Hepatocyte (in vitro differentiated cells): Measurements from ENCODE around the gene TCHP. TPM values are rescaled to one million over a fixed set of nuclear protein-coding genes. Genes with fewer than 3 reads are reported as not detected.

Experiments used
- DNase-seq: peaks from one replicate; pipeline ENCODE4 v3.0.0-alpha.2; 2016; ENCODE audit warnings: low spot score
- H2AFZ ChIP-seq: fragments of 200-600 bp; sonication (generic); 2 replicates; pipeline ENCODE4 v1.6.0; 2016; ENCODE audit warnings: antibody characterized with exemption, mild to moderate bottlenecking
- H3K27ac ChIP-seq: fragments of 200-600 bp; sonication (generic); 2 replicates; pipeline ENCODE4 v1.5.1; 2016; ENCODE audit warnings: mild to moderate bottlenecking
- H3K27me3 ChIP-seq: fragments of 200-600 bp; sonication (generic); 2 replicates; pipeline ENCODE4 v1.6.1; 2016
- H3K36me3 ChIP-seq: fragments of 200-600 bp; sonication (generic); replicated peaks from 2 replicates; pipeline ENCODE4 v1.5.1; 2016; ENCODE audit warnings: low read depth; ENCODE audit not compliant: insufficient read depth
- H3K4me1 ChIP-seq: fragments of 200-600 bp; sonication (generic); 2 replicates; pipeline ENCODE4 v1.5.1; 2016; ENCODE audit warnings: mild to moderate bottlenecking, moderate library complexity; ENCODE audit not compliant: insufficient read depth
- H3K4me2 ChIP-seq: fragments of 200-600 bp; sonication (generic); 2 replicates; pipeline ENCODE4 v1.6.0; 2016
- H3K4me3 ChIP-seq: fragments of 200-600 bp; sonication (generic); 2 replicates; pipeline ENCODE4 v1.5.1; 2016; ENCODE audit warnings: mild to moderate bottlenecking
- H3K79me2 ChIP-seq: fragments of 200-600 bp; sonication (generic); 2 replicates; pipeline ENCODE4 v1.6.0; 2017; ENCODE audit warnings: mild to moderate bottlenecking
- H3K9me2 ChIP-seq: fragments of 200-600 bp; sonication (generic); replicated peaks from 2 replicates; pipeline ENCODE4 v1.6.0; 2017; ENCODE audit warnings: mild to moderate bottlenecking; ENCODE audit not compliant: insufficient read depth
- H3K9me3 ChIP-seq: fragments of 200-600 bp; sonication (generic); 2 replicates; pipeline ENCODE4 v1.5.1; 2016; ENCODE audit warnings: low read depth, mild to moderate bottlenecking
- H4K20me1 ChIP-seq: fragments of 200-600 bp; sonication (generic); 2 replicates; pipeline ENCODE4 v1.6.0; 2016; ENCODE audit warnings: mild to moderate bottlenecking; ENCODE audit not compliant: insufficient read depth, poor library complexity, severe bottlenecking
- CTCF ChIP-seq: fragments of 200-600 bp; sonication (generic); IDR thresholded peaks from 2 replicates; pipeline ENCODE4 v1.5.1; 2016; ENCODE audit warnings: antibody characterized with exemption, mild to moderate bottlenecking; ENCODE audit not compliant: poor library complexity
- EZH2 ChIP-seq: fragments of 200-600 bp; sonication (generic); IDR thresholded peaks from 2 replicates; pipeline ENCODE4 v1.6.1; 2016; ENCODE audit warnings: antibody characterized with exemption, mild to moderate bottlenecking, borderline replicate concordance
- EZH2phosphoT487 ChIP-seq: fragments of 200-600 bp; sonication (generic); IDR thresholded peaks from one replicate; pipeline ENCODE4 v1.6.1; 2018; ENCODE audit warnings: antibody characterized with exemption, mild to moderate bottlenecking, low read depth, moderate library complexity; ENCODE audit not compliant: unreplicated experiment, severe bottlenecking
- WGBS: methylation state at CpG from one replicate; pipeline ENCODE4 v1.1.6; 2016; ENCODE audit warnings: low lambda C conversion rate; ENCODE audit errors: missing lambda C conversion rate; 5-methylcytosine and 5-hydroxymethylcytosine counted together
- polyA plus RNA-seq: library from polyadenylated mRNA; unstranded; fragments of >200 nt; fragmentation: Nextera tagmentation; extraction: Ambion mirVana; gene quantifications from 2 replicates; pipeline ENCODE4 v1.2.1, GENCODE V29; 2016
- total RNA-seq: library from RNA; depleted of rRNA; stranded (reverse); fragments of >200 nt; gene quantifications from 2 replicates; pipeline ENCODE4 v1.2.3, GENCODE V29; 2014

The TCHP gene
- total and polyA plus RNA-seq, 2 experiments from 2014 or later, result 5.5 to 8.0 TPM

- Histone ChIP-seq H3K36me3 (no peaks in the 10 kb centered on the region), H3K27ac (no peak overlapping the region), H3K9me2 (no peaks in the 10 kb centered on the region), H3K4me3 (no peak overlapping the region), H3K79me2 (peaks cover 50% of the 10 kb centered on the region), H3K4me2 (peak overlapping the region; percentile 41), H3K27me3 (no peaks in the 10 kb centered on the region), H4K20me1 (no peaks in the 10 kb centered on the region), H3K4me1 (peaks cover 21% of the 10 kb centered on the region), H2AFZ (no peak overlapping the region), H3K9me3 (no peaks in the 10 kb centered on the region)
- DNase-seq, result no peak
- WGBS, result 71% methylated on average over 3 of the region's 3 CpGs
- TF ChIP-seq CTCF, result no peak
- TF ChIP-seq EZH2phosphoT487, result no peak
- TF ChIP-seq EZH2, result no peak
These were observed 21.8 kb upstream of the TCHP start for GRCh38 chr12:109878247-109878625.

GRCh38 chr12:109878749-109879148 lies 21.3 kb upstream of the TCHP start:
- Histone ChIP-seq H3K4me2 (peak overlapping the region; percentile 93), H3K27ac (peak overlapping the region; percentile 72), H3K4me3 (peak overlapping the region; percentile 84), H3K27me3 (no peaks in the 10 kb centered on the region), H3K4me1 (peaks cover 21% of the 10 kb centered on the region), H3K9me2 (no peaks in the 10 kb centered on the region), H3K79me2 (peaks cover 48% of the 10 kb centered on the region), H2AFZ (no peak overlapping the region), H3K36me3 (no peaks in the 10 kb centered on the region), H3K9me3 (no peaks in the 10 kb centered on the region), H4K20me1 (no peaks in the 10 kb centered on the region)
- DNase-seq, result no peak
- WGBS, result 77% methylated on average over 7 of the region's 7 CpGs
- TF ChIP-seq CTCF (no peak), EZH2phosphoT487 (no peak), EZH2 (no peak)

GRCh38 chr12:109879351-109880042 lies 20.6 kb upstream of the TCHP start:
- TF ChIP-seq CTCF, result no peak
- TF ChIP-seq EZH2, result no peak
- TF ChIP-seq EZH2phosphoT487, result no peak
- no peaks in the 10 kb centered on the region for H3K36me3 ChIP-seq
- peaks cover 41% of the 10 kb centered on the region for H3K79me2 ChIP-seq
- H3K27ac ChIP-seq, result peak overlapping the region; percentile 72
- no peaks in the 10 kb centered on the region for H3K27me3 ChIP-seq
- peak overlapping the region; percentile 93 for H3K4me2 ChIP-seq
- no peaks in the 10 kb centered on the region for H3K9me2 ChIP-seq
- peaks cover 21% of the 10 kb centered on the region for H3K4me1 ChIP-seq
- no peak for DNase-seq
- peak overlapping the region; percentile 84 for H2AFZ ChIP-seq
- H3K9me3 ChIP-seq, result no peaks in the 10 kb centered on the region
- peak overlapping the region; percentile 84 for H3K4me3 ChIP-seq
- no peaks in the 10 kb centered on the region for H4K20me1 ChIP-seq
- WGBS, result 14% methylated on average over 11 of the region's 13 CpGs
